GM19035 (cell line): ENCODE data around the gene YTHDF2.
"Not testable (repeated sequence)": the region's sequence is repeated elsewhere in the genome, so short reads cannot be mapped to it uniquely, and the experiment has no call there.

Source experiments
- ATAC-seq: cut with Tn5 transposase; IDR thresholded peaks from one replicate; pipeline ENCODE4 v1.9.1; 2021; ENCODE audit not compliant: unreplicated experiment

Gene YTHDF2

DNA sequence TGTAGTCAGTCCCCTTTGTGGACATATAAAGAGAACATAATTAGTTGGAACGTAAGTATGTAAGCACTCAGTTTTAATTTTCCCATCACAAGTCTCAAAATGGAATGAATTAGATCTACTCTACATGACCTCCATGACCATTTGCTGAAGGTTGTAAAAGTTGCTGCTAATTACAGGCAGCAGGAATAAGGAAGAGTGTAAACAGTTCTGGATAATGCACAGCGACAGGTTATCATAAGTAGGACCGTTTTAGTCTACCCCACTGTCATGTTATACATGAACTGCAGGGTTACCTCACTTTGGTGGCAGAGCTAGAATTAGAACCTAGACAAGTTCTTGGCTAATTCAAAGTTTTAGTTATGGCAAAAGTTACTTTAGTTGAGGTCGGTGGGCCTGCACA, 21.7 kb downstream of the YTHDF2 start:
- ATAC-seq: no peak

- ATAC-seq: no peak
Measured at GRCh38 chr1:28759257-28759656, 22.5 kb downstream of the YTHDF2 start.

DNA sequence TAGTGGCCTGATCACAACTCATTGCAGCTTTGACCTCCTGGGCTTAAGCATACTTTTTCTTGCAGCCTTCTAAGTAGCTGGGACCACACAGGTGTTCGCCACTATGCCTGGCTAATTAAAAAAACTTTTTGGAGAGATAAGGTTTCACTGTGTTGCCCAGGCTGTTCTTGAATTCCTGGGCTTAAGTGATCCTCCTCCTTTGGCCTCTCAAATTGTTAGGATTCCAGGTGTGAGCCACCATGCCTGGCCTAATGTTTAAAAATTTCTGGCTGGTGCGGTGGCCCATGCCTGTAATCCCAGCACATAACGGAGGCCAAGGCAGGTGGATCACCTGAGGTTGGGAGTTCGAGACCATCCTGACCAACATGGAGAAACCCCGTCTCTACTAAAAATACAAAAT, 24.4 kb downstream of the YTHDF2 start:
- no peak for ATAC-seq

GRCh38 chr1:28766532-28767183, 29.9 kb downstream of the YTHDF2 start:
- ATAC-seq: no peak

- ATAC-seq: no peak
Measured at GRCh38 chr1:28770601-28771165, 33.9 kb downstream of the YTHDF2 start.

DNA sequence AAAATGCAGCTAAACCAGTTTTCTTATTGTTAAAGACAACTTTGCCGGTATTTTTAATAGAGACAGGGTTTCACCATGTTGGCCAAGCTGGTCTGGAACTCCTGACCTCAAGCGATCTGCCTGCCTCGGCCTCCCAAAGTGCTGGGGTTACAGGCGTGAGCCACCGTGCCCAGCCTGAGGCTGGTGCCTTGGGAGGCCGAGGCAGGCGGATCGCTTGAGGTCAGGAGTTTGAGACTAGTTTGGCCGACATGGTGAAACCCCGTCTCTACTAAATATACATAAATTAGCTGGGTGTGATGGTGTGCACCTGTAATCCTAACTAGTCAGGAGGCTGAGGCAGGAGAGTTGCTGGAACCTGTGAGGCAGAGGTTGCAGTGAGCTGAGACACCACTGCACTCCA, 35.2 kb downstream of the YTHDF2 start:
- ATAC-seq: not testable (repeated sequence)

GRCh38 chr1:28773105-28773504, 36.4 kb downstream of the YTHDF2 start:
- ATAC-seq: no peak

GRCh38 chr1:28775121-28775942, 38.6 kb downstream of the YTHDF2 start:
- no peak for ATAC-seq

DNA sequence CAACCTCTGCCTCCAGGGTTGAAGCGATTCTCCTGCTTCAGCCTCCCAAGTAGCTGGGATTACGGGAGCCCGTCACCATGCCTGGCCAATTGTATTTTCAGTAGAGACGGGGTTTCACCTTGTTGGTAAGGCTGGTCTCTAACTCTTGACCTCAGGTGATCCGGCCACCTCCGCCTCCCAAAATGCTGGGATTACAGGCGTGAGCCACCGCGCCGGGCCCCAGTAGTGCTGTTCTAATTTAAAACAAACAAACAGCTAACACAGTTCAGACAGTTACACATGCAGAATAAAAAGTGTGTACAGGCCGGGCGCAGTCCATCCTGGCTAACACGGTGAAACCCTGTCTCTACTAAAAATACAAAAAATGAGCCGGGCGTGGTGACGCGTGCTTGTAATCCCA, 39.6 kb downstream of the YTHDF2 start:
- no peak for ATAC-seq

DNA sequence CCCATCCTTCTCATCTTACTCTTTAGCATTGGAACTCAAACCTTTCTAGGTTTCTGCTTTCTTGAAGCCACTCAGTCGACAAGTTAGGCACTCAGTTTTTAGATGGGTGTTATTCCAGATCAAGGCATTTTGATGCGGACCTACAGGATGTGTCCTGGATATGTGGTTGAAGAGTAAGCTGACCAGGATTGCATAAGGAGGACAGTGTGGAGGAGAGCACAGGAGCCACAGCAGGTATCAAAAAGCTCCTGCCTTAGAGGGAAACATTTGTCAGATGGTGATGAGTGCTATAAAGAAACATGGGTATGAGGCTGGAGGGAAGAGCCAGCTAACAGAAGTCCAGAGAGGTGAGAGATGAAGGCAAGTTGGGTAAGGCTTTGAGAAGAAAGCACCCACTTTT, 41.3 kb downstream of the YTHDF2 start:
- ATAC-seq: no peak

- ATAC-seq: no peak
Measured at GRCh38 chr1:28779751-28780408, 43.1 kb downstream of the YTHDF2 start.

- ATAC-seq: no peak
Measured at GRCh38 chr1:28781305-28781704, 44.6 kb downstream of the YTHDF2 start.

GRCh38 chr1:28782011-28782410, 45.3 kb downstream of the YTHDF2 start:
- ATAC-seq: no peak

- ATAC-seq: no peak
Measured at GRCh38 chr1:28783363-28783762, 46.6 kb downstream of the YTHDF2 start.

- ATAC-seq: no peak
Measured at GRCh38 chr1:28789412-28789811, 52.7 kb downstream of the YTHDF2 start.

GRCh38 chr1:28789816-28790215, 53.1 kb downstream of the YTHDF2 start:
- ATAC-seq: no peak

- ATAC-seq: no peak
Measured at GRCh38 chr1:28790377-28791035, 53.8 kb downstream of the YTHDF2 start.

- not testable (repeated sequence) for ATAC-seq
Measured at GRCh38 chr1:28791929-28792328, 55.2 kb downstream of the YTHDF2 start.

DNA sequence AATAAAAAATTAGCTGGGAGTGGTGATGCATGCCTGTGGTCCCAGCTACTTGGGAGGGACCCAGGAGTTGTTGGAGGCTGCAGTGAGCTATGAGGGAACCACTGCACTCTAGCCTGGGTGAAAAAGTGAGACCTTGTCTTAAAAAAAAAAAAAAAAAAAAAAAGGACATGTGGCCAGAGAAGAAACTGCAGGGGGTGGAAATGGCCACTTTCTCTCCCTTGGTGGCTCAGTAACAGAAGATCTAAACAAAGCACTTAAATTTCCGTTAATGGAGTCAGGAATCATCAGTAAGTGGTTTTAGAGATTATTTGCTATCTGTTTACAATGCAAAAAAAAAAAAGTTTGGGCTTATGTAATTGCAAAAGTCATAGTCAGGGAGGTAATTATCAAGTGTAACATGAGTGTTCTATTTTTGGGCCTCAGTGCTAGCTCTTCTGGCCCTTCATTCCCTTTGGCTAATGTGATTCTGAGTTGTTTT, 55.9 kb downstream of the YTHDF2 start:
- ATAC-seq: no peak

DNA sequence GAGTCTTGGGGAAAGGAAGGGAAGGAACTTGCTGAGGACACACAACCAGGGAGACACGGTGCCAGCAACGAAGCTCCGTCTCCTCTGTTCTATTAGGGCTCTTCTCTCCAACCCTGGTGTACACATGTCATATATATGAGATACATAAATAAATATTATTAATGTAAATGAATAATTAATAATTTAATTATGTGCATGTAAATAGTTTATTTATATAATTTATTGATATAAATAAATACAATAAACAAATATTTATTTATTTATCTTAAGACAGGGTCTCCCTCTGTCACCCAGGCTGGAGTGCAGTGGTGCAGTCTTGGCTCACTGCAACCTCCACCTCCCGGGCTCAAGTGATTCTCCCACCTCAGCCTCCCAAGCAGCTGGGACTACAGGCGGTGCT, 57.8 kb downstream of the YTHDF2 start:
- not testable (repeated sequence) for ATAC-seq
